Hematopoietic multipotent progenitor cell treated with erythropoietin and hydrocortisone succinate and interleukin-3 and kit ligand, for 15 days (in vitro differentiated cells): ENCODE measurements around the gene BAZ2B.

Experiments used
- DNase-seq: peaks from one replicate; pipeline ENCODE4 v3.0.0-alpha.2; 2015; ENCODE audit warnings: low spot score

BAZ2B gene

DNA sequence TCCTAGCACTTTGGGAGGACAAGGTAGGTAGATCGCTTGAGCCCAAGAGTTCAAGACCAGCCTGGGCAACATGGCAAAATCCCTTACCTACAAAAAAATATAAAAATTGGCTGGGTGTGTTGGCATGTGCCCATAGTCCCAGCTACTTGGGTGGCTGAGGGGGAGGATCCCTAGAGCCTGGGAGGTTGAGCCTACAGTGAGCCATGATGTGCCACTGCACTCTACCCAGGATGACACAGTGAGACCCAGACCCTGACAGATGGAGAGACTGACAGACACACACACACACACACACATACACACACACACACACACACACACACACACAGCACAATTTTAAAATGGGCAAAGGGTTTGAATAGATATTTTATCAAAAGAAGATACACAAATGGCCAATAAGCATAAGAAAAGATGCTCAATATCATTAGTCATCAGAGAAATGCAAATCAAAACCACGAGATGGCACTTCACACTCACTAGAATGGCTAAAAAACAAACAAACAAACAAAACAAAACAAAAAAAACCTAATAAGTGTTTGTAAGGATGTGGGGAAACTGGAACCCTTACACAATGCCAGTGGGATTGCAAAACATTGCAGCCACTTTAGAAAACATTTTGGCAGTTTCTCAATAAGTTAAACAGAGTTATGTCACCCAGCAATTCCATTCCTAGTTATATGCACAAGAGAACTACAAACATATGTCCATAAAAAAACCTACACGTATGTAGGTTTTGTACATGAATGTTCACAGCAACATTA is 42.3 kb downstream of the BAZ2B start:
- no peak for DNase-seq

DNA sequence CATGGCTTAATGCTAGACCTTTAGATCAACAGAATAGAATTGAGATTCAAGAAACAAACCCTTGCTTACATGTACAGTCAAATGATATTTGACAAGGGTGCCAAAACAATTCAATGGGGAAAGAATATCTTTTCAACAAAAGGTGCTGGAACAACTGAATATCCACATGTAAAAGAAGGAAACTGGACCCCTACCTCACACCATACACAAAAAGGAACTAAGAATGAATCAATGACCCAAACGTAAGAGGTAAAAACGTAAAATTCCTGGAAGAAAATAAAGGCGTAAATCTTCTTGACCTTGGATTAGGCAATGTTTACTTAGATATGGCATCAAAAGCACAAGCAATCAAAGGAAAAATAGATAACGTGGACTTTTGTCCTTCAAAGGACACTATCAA is 43.1 kb downstream of the BAZ2B start:
- DNase-seq, result no peak

DNA sequence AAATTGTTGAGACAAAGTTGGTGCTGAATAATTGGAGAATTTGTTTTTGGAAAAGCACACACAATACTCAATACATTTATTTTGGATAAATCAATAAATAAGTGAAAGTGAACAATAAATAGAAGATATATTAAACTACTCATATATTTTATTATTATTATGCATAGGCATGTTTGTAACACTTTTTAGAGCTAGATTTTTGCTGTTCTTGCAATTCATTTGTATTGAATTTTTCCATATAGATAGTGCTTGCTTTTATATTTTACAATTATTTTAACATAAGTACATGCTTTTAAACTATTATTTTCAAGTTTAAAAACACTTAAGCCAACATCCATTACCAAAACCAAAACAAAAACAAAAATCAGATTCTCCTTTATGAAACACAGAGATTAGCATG is 43.9 kb downstream of the BAZ2B start:
- no peak for DNase-seq

DNA sequence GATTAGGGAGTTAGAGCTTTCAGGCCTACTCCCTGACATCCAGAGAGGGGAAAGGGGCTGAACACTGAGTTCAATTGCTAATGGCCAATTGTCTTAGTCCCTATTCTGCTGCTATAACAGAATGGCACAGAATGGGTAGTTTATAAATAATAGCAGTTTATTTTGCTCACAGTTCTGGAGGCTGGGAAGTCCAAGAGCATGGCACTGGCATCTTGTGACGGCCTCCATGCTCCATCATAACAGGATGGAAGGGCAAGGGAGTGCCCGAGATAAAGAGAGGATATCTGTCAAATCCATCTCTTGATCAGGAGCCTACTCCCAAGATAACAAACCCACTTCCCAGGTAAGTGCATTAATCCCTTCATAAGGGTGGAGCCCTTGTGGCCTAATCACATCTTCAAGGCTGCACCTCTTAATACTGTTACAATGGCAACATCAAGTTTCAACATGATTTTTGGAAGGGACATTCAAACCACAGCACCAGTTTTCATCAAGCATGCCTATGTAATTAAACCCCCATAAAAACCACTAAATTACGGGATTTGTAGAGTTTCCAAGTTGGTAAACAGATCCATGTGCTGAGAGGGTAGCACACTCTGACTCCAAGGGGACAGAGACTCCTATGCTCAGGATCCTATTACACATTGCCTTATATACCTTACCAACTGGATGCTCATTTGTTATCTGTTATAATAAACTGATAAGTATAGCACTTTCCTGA is 44.6 kb downstream of the BAZ2B start:
- no peak for DNase-seq

DNA sequence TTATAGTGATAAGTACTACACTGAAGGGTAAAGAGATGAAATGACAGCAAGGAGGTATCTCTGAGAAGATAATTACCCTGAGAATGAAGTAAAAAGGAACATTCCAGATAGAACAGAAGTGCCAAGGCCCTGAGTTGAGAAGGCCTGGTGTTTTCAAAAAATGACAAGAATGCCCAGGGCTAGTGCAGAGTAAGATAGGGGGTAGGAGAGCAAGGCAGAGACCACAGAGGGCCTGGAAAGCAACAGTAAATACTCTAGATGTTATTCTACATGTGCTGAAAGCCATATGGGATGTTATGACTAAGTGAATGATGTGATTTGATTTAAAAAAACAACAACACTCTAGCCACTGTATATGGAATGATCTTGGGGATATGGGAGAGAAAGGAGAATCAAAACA is 52.3 kb downstream of the BAZ2B start:
- DNase-seq, result no peak

DNA sequence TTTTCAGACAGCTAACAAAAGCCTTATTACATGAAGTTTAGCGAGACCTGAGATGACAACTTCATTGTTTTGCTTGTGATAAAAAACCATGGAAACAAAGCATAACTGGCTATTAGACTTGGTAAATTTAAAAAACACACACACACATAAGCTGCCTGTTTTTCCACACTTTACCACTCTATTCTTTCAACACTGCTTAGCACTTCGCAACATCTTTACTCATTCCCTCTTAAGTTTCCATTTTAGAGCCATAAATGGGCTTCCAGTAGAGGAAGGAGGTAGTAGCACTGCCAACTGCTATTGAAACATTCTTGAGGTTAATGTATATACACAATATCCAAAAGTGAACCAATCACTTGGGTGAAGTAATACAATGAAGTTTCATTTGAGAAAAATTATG is 54.1 kb downstream of the BAZ2B start:
- no peak for DNase-seq

DNA sequence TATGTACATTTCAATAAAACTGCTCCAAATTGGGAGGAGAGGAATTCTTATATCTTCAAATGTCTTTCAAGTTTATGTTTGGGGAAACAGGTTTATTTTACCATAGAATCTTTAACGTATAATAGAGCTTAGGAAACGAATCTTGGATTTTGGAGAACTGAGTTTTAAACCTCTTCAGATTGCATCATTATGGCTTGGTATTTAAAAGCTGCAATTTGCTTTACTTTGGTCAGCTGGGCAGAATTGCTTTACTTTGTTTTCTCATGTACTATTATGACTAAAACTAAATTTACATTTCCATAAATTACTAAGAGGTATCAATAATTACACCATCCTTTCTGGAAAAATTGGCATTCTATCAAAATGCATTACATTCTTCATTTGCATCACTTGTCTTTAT is 54.6 kb downstream of the BAZ2B start:
- no peak for DNase-seq

DNA sequence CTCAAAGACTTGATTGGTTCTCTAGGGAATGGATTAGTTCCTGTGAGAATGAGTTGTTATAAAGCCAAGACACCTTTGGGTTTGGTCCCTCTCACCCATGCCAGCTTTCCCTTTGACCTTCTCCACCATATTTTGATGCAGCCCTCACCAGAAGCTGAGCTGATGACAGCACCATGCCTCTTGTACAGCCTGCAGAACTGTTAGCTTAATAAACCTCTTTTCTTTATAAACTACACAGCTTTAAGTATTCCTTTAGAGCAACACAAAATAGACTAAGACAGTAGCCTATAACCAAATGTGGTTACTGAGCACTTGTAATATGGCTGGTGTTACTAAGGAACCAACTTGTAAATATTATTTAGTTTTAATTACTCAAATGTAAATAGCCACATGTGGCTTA is 55.1 kb downstream of the BAZ2B start:
- DNase-seq, result no peak

DNA sequence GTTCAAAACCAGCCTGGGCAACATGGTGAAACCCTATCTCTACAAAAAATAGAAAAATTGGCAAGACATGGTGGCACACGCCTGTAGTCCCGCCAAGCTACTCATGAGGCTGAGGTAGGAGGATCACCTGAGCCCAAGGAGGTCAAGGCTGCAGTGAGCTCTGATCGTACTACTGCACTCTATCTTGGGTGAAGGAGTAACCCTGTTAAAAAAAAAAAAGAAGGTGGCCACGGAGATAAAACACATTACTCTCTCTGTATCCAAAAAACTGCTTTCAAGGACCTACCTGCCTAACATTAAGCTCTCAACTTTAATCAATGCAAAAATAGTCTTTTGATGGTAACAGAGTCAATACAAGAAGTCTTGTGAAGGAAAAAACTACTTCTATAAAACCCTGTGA is 57.3 kb downstream of the BAZ2B start:
- no peak for DNase-seq

DNA sequence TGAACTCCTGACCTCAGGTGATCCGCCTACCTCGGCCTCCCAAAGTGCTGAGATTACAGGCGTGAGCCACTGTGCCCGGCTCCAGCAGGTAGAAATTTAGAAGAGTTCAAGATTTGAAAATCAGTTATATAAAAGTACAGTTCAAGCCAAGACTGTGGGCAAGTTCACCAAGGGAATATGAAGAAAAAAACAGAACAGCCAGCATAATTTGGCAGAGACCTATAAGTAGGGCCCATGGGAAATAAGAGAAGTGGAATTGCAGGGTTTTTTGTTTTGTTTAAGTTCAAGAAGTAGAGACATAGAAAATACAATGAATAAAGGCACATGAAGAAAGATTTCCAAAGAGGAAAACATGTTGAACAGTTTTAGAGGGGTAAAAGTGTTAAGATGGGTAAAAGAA is 57.9 kb downstream of the BAZ2B start:
- DNase-seq, result no peak

DNA sequence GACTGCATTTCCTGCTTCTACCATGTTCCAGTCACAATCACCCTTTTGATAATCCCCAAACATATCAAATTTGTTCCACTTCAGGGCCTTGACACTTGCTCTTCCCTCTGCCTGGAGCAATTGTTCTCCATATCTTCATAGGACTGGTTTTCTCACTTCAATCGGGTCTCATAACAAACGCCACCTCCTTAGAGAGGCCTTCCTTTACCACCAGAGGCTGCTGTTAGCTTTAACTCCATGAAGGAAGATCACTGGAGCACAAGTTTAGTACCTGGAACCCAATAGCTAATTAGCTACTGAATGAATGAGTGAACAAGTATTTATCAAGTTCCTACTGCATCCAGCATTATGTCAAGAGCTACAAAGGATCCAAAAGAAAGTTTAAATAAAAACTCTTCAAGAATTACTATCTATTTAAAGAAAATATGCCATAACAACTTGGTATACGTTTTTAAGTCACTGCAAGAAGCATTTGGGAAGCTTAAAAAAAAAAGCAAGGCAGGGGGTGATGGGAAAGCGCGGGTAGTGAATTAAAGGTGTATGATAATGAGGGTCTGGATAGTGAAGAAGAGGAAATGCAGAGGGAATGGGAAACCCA is 58.8 kb downstream of the BAZ2B start:
- peak; percentile 16 for DNase-seq

DNA sequence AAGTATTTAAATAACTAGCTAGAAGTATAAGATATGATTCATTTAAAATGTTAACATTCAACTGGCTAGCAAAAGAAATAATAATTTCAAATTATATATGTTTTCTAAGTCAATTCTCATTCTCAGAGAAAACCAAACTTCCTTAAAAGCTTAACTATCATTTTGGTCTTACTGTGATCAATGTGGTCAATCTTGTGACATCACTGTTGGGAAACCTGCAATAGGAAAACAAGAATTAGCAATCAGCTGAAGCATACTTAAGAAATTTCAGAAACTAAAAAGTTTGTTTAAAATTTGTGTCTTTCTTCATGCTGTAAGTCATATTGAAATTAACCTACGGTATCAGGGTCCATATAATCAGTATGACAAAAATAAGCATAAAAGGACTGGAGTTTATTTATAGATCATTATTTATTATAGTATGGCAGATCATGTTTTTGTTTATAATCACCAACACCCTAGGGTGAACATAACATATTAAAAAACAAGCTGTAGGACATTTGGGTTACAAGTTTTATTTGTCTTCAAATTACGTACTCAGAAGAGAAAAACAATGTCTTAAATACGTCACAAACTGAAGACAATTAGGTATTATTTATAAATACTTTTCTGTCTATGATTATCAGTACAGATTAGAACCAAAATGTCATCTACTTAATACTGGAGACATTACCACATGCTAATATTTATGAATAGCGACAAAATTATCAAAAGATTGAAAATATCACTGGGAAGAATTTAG is 60.5 kb downstream of the BAZ2B start:
- no peak for DNase-seq

DNA sequence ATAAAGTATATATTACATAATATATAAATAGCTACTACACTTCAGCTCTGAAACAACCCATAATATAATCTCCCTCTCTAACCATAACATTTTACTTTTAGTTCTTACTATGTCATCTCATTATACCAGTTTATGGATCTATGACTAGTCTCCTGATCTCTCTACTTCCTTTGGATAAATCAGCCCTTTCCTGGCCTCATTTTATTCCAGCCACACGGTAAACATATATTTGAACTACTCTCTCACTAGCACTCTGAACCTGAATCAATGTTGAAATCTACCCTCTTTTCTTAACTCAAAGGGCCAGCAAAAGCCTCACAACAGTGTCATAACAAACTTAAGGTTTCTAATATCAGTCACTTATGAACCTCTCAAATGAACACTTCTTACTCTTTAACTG is 62.6 kb downstream of the BAZ2B start:
- DNase-seq, result no peak

DNA sequence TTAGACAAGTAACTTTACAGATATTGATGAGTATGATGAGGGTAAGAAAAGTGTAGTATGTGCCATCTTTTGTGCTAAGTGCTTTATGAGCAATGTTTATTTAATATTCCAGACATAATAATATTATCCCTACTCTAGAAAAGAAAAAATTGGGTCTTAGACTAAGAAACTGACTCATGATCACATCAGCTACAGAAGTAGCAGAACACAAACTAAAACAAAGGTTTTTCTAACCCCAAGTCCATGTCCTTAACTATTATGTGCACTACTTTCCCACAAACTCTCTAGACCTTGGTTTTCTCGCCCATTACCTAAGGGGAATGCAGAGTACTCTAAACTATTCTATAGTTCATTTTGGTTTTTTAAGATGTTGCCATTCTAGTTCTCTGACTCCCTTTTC is 64.5 kb downstream of the BAZ2B start:
- DNase-seq, result no peak

DNA sequence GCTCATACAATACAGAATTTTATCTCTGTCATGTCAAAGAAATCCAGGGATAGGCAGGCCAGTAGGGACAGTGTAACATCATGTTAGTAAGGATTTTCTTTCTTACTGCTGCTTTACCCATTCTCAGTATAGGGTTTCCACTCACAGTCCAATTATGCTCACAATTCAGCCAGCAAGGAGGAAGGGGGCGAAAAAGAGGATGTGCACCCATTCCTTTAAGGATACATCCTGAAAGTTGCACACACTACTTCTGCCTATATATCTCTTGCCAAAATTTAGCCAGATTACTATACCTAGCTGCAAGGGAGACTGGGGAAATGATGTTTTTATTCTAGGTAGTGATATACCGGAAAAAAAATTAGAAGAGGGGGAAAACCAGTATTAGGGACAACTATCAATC is 66.1 kb downstream of the BAZ2B start:
- no peak for DNase-seq

DNA sequence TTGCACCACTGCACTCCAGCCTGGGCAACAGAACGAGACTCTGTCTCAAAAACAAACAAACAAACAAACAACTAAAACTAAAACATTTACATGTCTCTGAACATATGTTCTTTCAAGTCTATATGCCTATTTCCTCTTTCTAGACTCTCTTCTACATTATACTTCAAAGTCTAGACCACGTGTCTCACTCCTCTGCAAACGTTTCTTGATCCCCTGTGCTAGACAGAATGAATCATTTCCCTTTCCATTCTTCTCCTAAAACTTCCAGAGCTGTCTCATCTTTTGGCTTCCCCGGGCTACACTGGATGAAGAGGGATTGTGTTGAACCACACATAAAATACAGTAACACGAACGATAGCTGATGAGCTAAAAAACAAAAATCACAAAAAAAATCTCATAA is 67.1 kb downstream of the BAZ2B start:
- DNase-seq, result no peak

DNA sequence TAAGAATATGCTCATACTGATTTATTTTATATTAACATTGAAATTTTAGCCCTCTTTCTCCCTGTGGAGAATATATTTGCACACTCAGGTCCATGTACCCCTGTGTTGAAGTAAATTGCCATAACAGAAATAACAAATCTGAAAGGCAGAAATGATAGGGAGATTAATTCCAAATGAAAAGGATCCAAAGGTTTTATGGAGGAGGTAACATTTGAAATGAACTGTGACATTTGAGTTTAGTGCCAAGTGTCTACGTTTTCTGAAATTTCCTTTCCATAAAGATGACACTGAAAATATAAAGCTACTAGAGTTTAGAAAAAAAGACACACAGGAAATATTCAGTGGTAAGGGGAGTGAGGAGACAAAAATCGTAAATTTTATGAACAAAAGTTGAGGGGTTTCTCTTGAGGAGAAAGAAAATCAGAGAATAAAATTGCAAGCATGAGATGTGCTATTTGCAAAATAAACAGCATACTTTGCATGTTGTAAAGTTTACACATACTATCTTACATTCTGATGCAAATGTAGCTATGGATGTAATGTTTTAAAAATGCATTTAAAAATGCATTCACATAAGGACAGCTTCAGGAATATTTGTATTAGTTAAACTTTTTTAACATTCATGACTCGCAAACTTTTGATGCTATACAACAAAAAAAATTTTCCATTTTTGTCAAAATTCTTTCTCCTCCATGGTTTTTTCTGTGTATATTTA is 69.5 kb downstream of the BAZ2B start:
- DNase-seq, result no peak

DNA sequence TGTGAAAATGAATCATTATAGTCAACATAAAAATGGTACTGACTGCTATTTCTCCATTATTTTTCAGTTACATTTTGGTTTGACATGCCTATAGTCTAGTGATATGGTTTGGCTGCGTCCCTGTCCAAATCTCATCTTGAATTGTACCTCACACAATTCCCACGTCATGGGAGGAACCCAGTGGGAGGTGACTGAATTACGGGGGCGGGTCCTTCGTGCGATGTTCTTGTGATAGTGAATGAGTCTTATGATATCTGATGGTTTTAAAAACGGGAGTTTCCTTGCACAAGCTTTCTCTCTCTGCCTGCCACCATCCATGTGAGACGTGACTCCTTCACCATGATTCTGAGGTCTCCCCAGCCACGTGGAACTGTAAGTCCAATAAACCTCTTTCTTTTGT is 70.3 kb downstream of the BAZ2B start:
- DNase-seq, result no peak

DNA sequence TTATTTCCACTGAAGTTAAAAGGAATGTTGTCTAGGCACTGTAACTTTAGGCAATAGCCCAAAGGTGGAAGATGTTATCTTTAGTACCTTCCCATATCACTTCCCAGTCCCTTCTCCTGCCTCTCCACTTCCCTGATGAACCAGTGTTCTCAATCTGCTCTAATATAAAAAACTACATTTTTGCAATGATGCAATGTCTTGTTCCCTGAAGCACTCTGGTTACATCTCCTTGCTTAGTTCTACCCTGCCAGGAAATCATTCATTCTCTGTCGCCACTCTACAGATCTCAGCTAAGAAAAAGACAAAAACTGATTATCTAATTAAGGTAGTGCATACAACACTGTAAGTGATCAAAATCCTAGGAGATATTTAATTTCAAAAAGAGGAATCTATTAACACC is 71.3 kb downstream of the BAZ2B start:
- DNase-seq, result no peak

DNA sequence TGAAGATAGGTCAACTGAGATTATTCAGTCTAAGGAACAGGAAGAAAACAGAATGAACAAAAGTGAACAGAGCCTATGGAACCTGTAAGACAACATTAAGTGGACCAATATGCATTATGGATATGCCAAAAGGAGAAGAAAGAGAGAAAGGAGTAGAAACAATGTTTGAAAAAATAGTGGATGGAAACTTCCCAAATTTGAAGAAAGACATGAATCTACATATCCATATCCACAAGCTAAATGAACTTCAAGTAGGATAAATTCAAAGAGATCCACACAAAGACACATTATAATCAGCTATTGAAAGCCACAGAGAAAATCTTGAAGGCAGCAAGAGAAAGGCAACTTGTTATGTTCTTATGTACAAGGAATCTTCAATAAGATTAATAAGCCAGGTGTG is 74.2 kb downstream of the BAZ2B start:
- no peak for DNase-seq

DNA sequence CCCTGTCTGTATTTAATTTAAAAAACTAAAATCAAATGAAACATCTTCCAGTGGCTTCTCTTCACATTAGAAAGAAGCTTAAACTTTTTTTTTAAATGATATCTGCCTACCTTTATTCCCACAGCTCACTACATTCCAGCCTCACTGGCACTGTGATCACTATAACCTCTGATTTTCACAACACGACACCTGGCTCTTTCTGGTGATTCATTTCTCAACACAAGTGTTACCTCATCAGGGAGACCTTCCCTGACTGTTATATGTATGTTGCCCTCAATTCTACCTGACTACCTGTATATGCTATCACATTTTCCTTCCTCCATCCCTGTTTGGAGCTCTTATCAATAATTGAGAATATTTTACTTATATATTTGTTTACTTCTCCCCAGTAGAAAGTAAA is 76.6 kb downstream of the BAZ2B start:
- no peak for DNase-seq

DNA sequence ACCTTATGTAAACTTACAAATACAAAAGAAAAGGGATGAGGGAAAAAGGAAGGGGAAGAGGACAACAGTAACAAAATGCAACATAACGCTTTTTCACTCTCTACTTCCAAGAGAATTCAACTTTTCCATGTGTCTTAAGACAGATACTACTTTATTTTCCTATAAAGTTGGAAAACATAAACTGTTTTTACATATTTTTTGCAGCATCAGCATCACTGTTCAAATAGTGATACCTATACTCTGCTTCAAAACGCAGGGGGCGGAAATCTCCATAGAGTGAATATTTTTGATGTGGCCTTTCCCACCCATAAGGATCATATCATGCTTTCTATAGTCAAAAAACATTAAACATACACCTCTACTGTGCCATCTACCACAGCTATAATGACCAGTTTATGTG is 77.5 kb downstream of the BAZ2B start:
- no peak for DNase-seq
